GM23338 (cell line): ENCODE results near the gene YIF1A. TPM values are rescaled to one million over a fixed set of nuclear protein-coding genes. Genes with fewer than 3 reads are reported as not detected.
A peak's percentile ranks its signal among the peaks of the same experiment; 100 is the strongest.

Experiments
- ATAC-seq: fragments of 200-7000 bp; cut with Tn5 transposase; 3 replicates; pipeline ENCODE4 v1.9.1; 2020
- DNase-seq: peaks from one replicate; pipeline ENCODE4 v3.0.0-alpha.2; 2015; ENCODE audit warnings: low spot score
- H2AFZ ChIP-seq: fragments of 200-600 bp; sonication (generic); 2 replicates; pipeline ENCODE4 v1.8.0; 2016; ENCODE audit warnings: antibody characterized with exemption, mild to moderate bottlenecking, moderate library complexity
- H3F3A ChIP-seq: fragments of 200-600 bp; sonication (generic); replicated peaks from 2 replicates; pipeline ENCODE4 v1.8.0; 2017; ENCODE audit warnings: antibody characterized with exemption, mixed run types, low read depth
- H3K27ac ChIP-seq: fragments of 200-600 bp; sonication (generic); 2 replicates; pipeline ENCODE4 v1.6.1; 2016; ENCODE audit warnings: low read depth
- H3K27me3 ChIP-seq: fragments of 200-600 bp; sonication (generic); 2 replicates; pipeline ENCODE4 v1.8.0; 2016; ENCODE audit warnings: mild to moderate bottlenecking, mixed run types, moderate library complexity; ENCODE audit not compliant: insufficient read depth
- H3K36me3 ChIP-seq: fragments of 200-600 bp; sonication (generic); 2 replicates; pipeline ENCODE4 v1.8.0; 2016; ENCODE audit warnings: mild to moderate bottlenecking; ENCODE audit not compliant: insufficient read depth
- H3K4me1 ChIP-seq: fragments of 200-600 bp; sonication (generic); 2 replicates; pipeline ENCODE4 v1.8.0; 2016; ENCODE audit warnings: mild to moderate bottlenecking, moderate library complexity; ENCODE audit not compliant: insufficient read depth
- H3K4me2 ChIP-seq: fragments of 200-600 bp; sonication (generic); 2 replicates; pipeline ENCODE4 v1.7.1; 2017; ENCODE audit warnings: mixed run types
- H3K4me3 ChIP-seq: fragments of 200-600 bp; sonication (generic); 2 replicates; pipeline ENCODE4 v1.6.1; 2016; ENCODE audit warnings: mixed run types
- H3K79me2 ChIP-seq: fragments of 200-600 bp; sonication (generic); replicated peaks from 2 replicates; pipeline ENCODE4 v1.8.0; 2017; ENCODE audit warnings: mild to moderate bottlenecking; ENCODE audit not compliant: insufficient read depth
- H3K9me2 ChIP-seq: fragments of 200-600 bp; sonication (generic); 2 replicates; pipeline ENCODE4 v1.8.0; 2017; ENCODE audit not compliant: insufficient read depth
- H4K20me1 ChIP-seq: fragments of 200-600 bp; sonication (generic); replicated peaks from 2 replicates; pipeline ENCODE4 v1.8.0; 2017; ENCODE audit warnings: mild to moderate bottlenecking; ENCODE audit not compliant: insufficient read depth
- H3K27ac Mint-ChIP-seq: 2 replicates; pipeline ENCODE4 v1.8.0; 2020; ENCODE audit warnings: inconsistent platforms, mild to moderate bottlenecking, moderate library complexity, mixed read lengths
- H3K27me3 Mint-ChIP-seq: 3 replicates; pipeline ENCODE4 v1.8.0; 2022; ENCODE audit warnings: low read depth, mild to moderate bottlenecking, moderate library complexity, mixed read lengths, inconsistent platforms; ENCODE audit not compliant: insufficient read depth, poor library complexity
- H3K36me3 Mint-ChIP-seq: 3 replicates; pipeline ENCODE4 v1.8.0; 2021; ENCODE audit warnings: low read depth, mild to moderate bottlenecking, inconsistent platforms, moderate library complexity, mixed read lengths
- H3K4me1 Mint-ChIP-seq: 3 replicates; pipeline ENCODE4 v1.8.0; 2020; ENCODE audit warnings: mild to moderate bottlenecking, inconsistent platforms, mixed read lengths
- H3K4me3 Mint-ChIP-seq: 3 replicates; pipeline ENCODE4 v1.8.0; 2021; ENCODE audit warnings: moderate library complexity, mild to moderate bottlenecking, inconsistent platforms, mixed read lengths
- H3K9me3 Mint-ChIP-seq: 3 replicates; pipeline ENCODE4 v1.8.0; 2020; ENCODE audit warnings: moderate library complexity, mild to moderate bottlenecking, inconsistent platforms, mixed read lengths
- CREB1 ChIP-seq: fragments of 250-450 bp; sonication (Bioruptor Pico); IDR thresholded peaks from 2 replicates; pipeline ENCODE4 v1.5.0; 2020; ENCODE audit warnings: low read depth, mild to moderate bottlenecking, moderate library complexity
- EZH2 ChIP-seq: fragments of 200-600 bp; sonication (generic); IDR thresholded peaks from one replicate; pipeline ENCODE4 v1.8.0; 2017; ENCODE audit warnings: antibody characterized with exemption, mild to moderate bottlenecking, low read depth; ENCODE audit not compliant: unreplicated experiment
- EZH2phosphoT487 ChIP-seq: fragments of 200-600 bp; sonication (generic); IDR thresholded peaks from one replicate; pipeline ENCODE4 v1.8.1; 2018; ENCODE audit warnings: antibody characterized with exemption; ENCODE audit not compliant: unreplicated experiment
- JUNB ChIP-seq: IDR thresholded peaks from one replicate; pipeline ENCODE4 v1.6.1; 2016; ENCODE audit warnings: antibody characterized with exemption; ENCODE audit not compliant: unreplicated experiment
- NANOG ChIP-seq: IDR thresholded peaks from 2 replicates; pipeline ENCODE4 v1.6.1; 2016; ENCODE audit warnings: antibody characterized with exemption, borderline replicate concordance
- POLR2AphosphoS5 ChIP-seq: IDR thresholded peaks from 2 replicates; pipeline ENCODE4 v1.6.1; 2016; ENCODE audit warnings: antibody characterized with exemption, low read depth
- REST ChIP-seq: IDR thresholded peaks from one replicate; pipeline ENCODE4 v1.6.1; 2018; ENCODE audit warnings: antibody characterized with exemption; ENCODE audit not compliant: unreplicated experiment
- STAT1 ChIP-seq: IDR thresholded peaks from one replicate; pipeline ENCODE4 v1.6.1; 2016; ENCODE audit warnings: antibody characterized with exemption; ENCODE audit not compliant: unreplicated experiment
- ZNF114 ChIP-seq: fragments of 250-450 bp; sonication (Bioruptor Pico); IDR thresholded peaks from 2 replicates; pipeline ENCODE4 v1.5.0; 2020; ENCODE audit warnings: mild to moderate bottlenecking, moderate library complexity
- ZNF331 ChIP-seq: fragments of 250-450 bp; sonication (Bioruptor Pico); IDR thresholded peaks from 2 replicates; pipeline ENCODE4 v1.5.0; 2020; ENCODE audit warnings: low read depth, mild to moderate bottlenecking, moderate library complexity
- polyA plus RNA-seq: library from polyadenylated mRNA; unstranded; fragments of >200 nt; fragmentation: Nextera tagmentation; extraction: Ambion mirVana; gene quantifications from 2 replicates; pipeline ENCODE4 v1.2.1, GENCODE V29; 2016
- total RNA-seq: library from RNA; depleted of rRNA; stranded (reverse); fragments of >200 nt; shearing (Covaris generic); gene quantifications from 2 replicates; pipeline ENCODE4 v1.2.3, GENCODE V29; 2014
- TF ChIP-seq, protein P1 (sequence below): IDR thresholded peaks from 2 replicates; pipeline ENCODE4 v1.6.1; 2016; ENCODE audit warnings: antibody characterized with exemption
- TF ChIP-seq, protein P2 (sequence below): fragments of 250-450 bp; sonication (Bioruptor Pico); IDR thresholded peaks from 2 replicates; pipeline ENCODE4 v1.5.0; 2020; ENCODE audit warnings: mild to moderate bottlenecking, moderate library complexity
- TF ChIP-seq, protein P3 (sequence below), 2 experiments: fragments of 200-600 bp in 1 of 2; sonication (generic) in 1 of 2; conservative IDR thresholded peaks; 2 replicates each; pipeline versions ENCODE4 v1.5.1 to v1.6.1; 2016 to 2017; ENCODE audit warnings: antibody characterized with exemption in 2 of 2, low read depth in 2 of 2, mild to moderate bottlenecking in 2 of 2, moderate library complexity in 1 of 2

Gene YIF1A
- total and polyA plus RNA-seq, 2 experiments from 2014 or later = 75.6 to 87.0 TPM

- H3K27me3 Mint-ChIP-seq = peaks cover 6% of the 10 kb centered on the region
- Histone ChIP-seq H4K20me1 (no peaks in the 10 kb centered on the region), H3K27ac (no peak overlapping the region), H3K4me1 (no peaks in the 10 kb centered on the region), H3K79me2 (no peaks in the 10 kb centered on the region), H3K9me2 (no peaks in the 10 kb centered on the region), H3K4me2 (no peak overlapping the region), H3K36me3 (no peaks in the 10 kb centered on the region), H3F3A (no peaks in the 10 kb centered on the region), H3K27me3 (no peaks in the 10 kb centered on the region), H3K4me3 (no peak overlapping the region), H2AFZ (0 out of 2 replicates have a peak overlapping the region, but pooled peaks have one; percentile 32)
- H3K4me1 Mint-ChIP-seq = peaks cover under 1% of the 10 kb centered on the region
- no peak overlapping the region for H3K4me3 Mint-ChIP-seq
- H3K9me3 Mint-ChIP-seq = no peaks in the 10 kb centered on the region
- DNase-seq (no peak), ATAC-seq (no peak)
- TF ChIP-seq CREB1 (CRISPR knock-in tag) (no peak), ZNF331 (CRISPR knock-in tag) (no peak), NANOG (no peak), REST (no peak), JUNB (no peak), POLR2AphosphoS5 (no peak), EZH2 (no peak), STAT1 (no peak), EZH2phosphoT487 (no peak), ZNF114 (CRISPR knock-in tag) (no peak)
- TF ChIP-seq, protein P1, sequence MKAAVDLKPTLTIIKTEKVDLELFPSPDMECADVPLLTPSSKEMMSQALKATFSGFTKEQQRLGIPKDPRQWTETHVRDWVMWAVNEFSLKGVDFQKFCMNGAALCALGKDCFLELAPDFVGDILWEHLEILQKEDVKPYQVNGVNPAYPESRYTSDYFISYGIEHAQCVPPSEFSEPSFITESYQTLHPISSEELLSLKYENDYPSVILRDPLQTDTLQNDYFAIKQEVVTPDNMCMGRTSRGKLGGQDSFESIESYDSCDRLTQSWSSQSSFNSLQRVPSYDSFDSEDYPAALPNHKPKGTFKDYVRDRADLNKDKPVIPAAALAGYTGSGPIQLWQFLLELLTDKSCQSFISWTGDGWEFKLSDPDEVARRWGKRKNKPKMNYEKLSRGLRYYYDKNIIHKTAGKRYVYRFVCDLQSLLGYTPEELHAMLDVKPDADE = no peak
- TF ChIP-seq, protein P2, sequence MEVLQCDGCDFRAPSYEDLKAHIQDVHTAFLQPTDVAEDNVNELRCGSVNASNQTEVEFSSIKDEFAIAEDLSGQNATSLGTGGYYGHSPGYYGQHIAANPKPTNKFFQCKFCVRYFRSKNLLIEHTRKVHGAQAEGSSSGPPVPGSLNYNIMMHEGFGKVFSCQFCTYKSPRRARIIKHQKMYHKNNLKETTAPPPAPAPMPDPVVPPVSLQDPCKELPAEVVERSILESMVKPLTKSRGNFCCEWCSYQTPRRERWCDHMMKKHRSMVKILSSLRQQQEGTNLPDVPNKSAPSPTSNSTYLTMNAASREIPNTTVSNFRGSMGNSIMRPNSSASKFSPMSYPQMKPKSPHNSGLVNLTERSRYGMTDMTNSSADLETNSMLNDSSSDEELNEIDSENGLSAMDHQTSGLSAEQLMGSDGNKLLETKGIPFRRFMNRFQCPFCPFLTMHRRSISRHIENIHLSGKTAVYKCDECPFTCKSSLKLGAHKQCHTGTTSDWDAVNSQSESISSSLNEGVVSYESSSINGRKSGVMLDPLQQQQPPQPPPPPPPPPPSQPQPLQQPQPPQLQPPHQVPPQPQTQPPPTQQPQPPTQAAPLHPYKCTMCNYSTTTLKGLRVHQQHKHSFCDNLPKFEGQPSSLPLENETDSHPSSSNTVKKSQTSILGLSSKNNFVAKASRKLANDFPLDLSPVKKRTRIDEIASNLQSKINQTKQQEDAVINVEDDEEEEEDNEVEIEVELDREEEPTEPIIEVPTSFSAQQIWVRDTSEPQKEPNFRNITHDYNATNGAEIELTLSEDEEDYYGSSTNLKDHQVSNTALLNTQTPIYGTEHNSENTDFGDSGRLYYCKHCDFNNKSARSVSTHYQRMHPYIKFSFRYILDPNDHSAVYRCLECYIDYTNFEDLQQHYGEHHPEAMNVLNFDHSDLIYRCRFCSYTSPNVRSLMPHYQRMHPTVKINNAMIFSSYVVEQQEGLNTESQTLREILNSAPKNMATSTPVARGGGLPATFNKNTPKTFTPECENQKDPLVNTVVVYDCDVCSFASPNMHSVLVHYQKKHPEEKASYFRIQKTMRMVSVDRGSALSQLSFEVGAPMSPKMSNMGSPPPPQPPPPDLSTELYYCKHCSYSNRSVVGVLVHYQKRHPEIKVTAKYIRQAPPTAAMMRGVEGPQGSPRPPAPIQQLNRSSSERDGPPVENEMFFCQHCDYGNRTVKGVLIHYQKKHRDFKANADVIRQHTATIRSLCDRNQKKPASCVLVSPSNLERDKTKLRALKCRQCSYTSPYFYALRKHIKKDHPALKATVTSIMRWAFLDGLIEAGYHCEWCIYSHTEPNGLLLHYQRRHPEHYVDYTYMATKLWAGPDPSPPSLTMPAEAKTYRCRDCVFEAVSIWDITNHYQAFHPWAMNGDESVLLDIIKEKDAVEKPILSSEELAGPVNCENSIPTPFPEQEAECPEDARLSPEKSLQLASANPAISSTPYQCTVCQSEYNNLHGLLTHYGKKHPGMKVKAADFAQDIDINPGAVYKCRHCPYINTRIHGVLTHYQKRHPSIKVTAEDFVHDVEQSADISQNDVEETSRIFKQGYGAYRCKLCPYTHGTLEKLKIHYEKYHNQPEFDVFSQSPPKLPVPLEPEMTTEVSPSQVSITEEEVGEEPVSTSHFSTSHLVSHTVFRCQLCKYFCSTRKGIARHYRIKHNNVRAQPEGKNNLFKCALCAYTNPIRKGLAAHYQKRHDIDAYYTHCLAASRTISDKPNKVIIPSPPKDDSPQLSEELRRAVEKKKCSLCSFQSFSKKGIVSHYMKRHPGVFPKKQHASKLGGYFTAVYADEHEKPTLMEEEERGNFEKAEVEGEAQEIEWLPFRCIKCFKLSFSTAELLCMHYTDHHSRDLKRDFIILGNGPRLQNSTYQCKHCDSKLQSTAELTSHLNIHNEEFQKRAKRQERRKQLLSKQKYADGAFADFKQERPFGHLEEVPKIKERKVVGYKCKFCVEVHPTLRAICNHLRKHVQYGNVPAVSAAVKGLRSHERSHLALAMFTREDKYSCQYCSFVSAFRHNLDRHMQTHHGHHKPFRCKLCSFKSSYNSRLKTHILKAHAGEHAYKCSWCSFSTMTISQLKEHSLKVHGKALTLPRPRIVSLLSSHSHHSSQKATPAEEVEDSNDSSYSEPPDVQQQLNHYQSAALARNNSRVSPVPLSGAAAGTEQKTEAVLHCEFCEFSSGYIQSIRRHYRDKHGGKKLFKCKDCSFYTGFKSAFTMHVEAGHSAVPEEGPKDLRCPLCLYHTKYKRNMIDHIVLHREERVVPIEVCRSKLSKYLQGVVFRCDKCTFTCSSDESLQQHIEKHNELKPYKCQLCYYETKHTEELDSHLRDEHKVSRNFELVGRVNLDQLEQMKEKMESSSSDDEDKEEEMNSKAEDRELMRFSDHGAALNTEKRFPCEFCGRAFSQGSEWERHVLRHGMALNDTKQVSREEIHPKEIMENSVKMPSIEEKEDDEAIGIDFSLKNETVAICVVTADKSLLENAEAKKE = no peak
- TF ChIP-seq, protein P3, sequence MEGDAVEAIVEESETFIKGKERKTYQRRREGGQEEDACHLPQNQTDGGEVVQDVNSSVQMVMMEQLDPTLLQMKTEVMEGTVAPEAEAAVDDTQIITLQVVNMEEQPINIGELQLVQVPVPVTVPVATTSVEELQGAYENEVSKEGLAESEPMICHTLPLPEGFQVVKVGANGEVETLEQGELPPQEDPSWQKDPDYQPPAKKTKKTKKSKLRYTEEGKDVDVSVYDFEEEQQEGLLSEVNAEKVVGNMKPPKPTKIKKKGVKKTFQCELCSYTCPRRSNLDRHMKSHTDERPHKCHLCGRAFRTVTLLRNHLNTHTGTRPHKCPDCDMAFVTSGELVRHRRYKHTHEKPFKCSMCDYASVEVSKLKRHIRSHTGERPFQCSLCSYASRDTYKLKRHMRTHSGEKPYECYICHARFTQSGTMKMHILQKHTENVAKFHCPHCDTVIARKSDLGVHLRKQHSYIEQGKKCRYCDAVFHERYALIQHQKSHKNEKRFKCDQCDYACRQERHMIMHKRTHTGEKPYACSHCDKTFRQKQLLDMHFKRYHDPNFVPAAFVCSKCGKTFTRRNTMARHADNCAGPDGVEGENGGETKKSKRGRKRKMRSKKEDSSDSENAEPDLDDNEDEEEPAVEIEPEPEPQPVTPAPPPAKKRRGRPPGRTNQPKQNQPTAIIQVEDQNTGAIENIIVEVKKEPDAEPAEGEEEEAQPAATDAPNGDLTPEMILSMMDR (conservative IDR thresholded peaks at IDR 0.05; ENCODE audit: low read depth in 2 of 2) = no peak
- H3K27ac Mint-ChIP-seq = no peak overlapping the region
- no peaks in the 10 kb centered on the region for H3K36me3 Mint-ChIP-seq
Observed at GRCh38 chr11:66302656-66303055, 13.7 kb upstream of the YIF1A start.
